Esophagus squamous epithelium (tissue), 4 donors: ENCODE measurements around the gene SCNN1B.

Experiments used
- CTCF ChIP-seq, 6 experiments: fragments of 450-650 bp in 4 of 6; fragments of 200-600 bp in 2 of 6; sonication (generic) in 2 of 6; IDR thresholded peaks; one replicate each; pipeline ENCODE4 v1.5.1; 2016 to 2019; ENCODE audit warnings: antibody characterized with exemption in 6 of 6, mild to moderate bottlenecking in 4 of 6, moderate library complexity in 4 of 6
- POLR2A ChIP-seq, 4 donors: fragments of 450-650 bp; IDR thresholded peaks; one replicate each; pipeline ENCODE4 v1.6.1; 2017; ENCODE audit warnings: antibody characterized with exemption in 4 of 4, mild to moderate bottlenecking in 4 of 4, moderate library complexity in 3 of 4

GRCh38 chr16:23378256-23378655, 76.2 kb downstream of the SCNN1B start:
- TF ChIP-seq CTCF (IDR thresholded peaks at IDR 0.05), result no peak
- TF ChIP-seq POLR2A (IDR thresholded peaks at IDR 0.05), result no peak
